Stimulated activated CD4-positive, alpha-beta T cell treated with anti-CD3 and anti-CD28 coated beads, Interleukin-12 subunit alpha, Interleukin-12 subunit beta, amount 100 ng/mL, for 4 hours (primary cell): ENCODE measurements around the gene PTGR1.
A peak's percentile ranks its signal among the peaks of the same experiment; 100 is the strongest.
"Not testable (repeated sequence)": the region's sequence is repeated elsewhere in the genome, so short reads cannot be mapped to it uniquely, and the experiment has no call there.

Source experiments
- DNase-seq: peaks from one replicate; pipeline ENCODE4 v3.0.0-alpha.2; 2020

PTGR1 gene

GRCh38 chr9:111599092-111599954 is at the start of gene PTGR1:
PTGR1 (minus strand) TSS chr9:111599647; CDS start chr9:111597422, 2,225 bp downstream.
- peak; percentile 5 for DNase-seq

DNA sequence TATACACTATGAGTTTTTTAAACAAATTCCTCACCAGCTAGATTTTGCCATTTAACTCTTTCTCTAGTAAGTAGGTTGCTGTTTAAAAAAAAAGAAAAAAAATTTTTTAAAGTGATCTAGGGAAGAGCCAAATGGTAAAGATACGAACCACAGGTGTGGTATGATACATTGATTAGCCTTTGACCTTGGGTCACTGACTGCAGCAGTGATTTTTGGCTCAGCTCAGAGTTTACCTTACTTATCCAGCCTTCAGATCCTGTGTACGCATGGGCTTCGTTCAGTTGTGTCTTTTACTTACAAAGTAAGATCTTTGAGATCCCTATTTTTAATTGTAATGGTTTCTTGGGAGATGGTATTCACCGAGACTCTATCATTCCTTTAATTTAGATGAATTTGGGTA is 49.6 kb upstream of the PTGR1 start:
- no peak for DNase-seq

DNA sequence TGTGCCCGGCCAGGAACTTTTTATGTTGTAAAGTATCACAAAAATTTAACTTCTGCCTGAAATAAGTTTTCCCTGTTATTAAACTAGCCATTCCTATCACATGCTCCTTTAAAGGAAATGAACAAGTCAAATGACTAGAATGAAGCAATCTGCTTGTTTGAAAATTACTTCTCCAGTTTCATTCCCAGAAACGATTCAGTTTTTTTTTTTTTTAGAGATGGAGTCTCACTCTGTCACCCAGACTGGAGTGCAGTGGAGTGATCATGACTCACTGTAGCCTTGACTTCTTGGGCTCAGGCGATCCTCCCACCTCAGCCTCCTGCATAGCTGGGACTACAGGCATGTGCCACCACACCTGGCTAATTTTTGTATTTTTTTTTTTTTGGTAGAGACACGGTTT is 48.6 kb upstream of the PTGR1 start:
- DNase-seq: no peak

- DNase-seq: no peak
These were observed 47.0 kb upstream of the PTGR1 start for GRCh38 chr9:111646417-111646816.

- DNase-seq: no peak
These were observed 46.4 kb upstream of the PTGR1 start for GRCh38 chr9:111645806-111646205.

- DNase-seq: no peak
These were observed 44.8 kb upstream of the PTGR1 start for GRCh38 chr9:111644195-111644772.

- DNase-seq: no peak
These were observed 38.0 kb upstream of the PTGR1 start for GRCh38 chr9:111637421-111637950.

- DNase-seq: no peak
These were observed 35.4 kb upstream of the PTGR1 start for GRCh38 chr9:111634860-111635259.

- no peak for DNase-seq
These were observed 33.9 kb upstream of the PTGR1 start for GRCh38 chr9:111633389-111633736.

DNA sequence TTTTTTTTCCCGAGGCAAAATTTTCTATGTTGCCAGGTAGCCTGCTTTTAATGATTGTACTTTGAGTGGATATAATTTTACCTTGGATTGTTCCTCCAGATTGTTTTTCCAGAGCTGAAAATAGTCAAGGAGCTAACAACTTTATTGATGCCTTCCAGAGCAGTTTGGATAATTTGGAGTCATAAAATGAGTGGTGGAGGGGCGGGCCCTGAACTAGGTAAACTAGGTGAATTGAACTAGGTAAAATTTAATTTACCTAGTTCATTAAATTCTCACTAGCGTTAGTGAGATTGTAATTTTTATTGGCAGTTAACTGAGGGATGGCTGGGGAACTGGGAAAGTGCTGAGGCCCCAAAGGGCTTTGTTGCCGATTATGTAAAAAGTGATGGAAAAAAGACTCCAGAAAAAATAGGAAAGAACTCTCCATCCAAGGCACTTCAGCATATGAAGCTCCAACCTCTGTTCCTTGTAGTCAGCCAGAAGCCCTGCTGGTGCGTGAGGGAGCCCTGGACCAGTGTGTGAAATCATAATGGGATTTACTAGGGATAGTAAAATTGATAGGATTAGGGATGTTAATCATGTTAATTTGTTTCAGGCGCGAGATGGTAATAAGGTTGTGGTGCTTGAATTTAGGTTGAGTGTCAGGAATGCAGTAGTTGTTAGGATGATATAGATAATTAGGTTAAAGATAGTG is 33.4 kb upstream of the PTGR1 start:
- DNase-seq: no peak

DNA sequence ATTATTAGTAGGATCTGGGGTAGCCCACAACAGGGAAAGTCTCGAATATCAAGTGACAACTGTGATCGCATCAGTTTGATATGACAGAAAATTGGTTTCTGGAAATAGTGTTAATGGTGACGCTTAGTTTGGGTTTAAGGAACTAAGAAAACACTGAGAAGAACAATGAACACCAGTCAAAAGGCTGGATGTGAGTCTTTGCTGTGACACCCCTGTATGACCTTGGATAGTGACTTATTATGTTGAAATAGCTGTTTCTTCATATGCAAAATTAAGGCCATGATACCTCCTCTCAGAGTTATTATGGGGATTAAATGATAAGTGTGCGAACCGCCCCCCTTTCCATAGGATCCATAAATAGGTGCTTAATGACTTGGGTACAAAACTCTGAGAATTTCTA is 32.6 kb upstream of the PTGR1 start:
- no peak for DNase-seq

DNA sequence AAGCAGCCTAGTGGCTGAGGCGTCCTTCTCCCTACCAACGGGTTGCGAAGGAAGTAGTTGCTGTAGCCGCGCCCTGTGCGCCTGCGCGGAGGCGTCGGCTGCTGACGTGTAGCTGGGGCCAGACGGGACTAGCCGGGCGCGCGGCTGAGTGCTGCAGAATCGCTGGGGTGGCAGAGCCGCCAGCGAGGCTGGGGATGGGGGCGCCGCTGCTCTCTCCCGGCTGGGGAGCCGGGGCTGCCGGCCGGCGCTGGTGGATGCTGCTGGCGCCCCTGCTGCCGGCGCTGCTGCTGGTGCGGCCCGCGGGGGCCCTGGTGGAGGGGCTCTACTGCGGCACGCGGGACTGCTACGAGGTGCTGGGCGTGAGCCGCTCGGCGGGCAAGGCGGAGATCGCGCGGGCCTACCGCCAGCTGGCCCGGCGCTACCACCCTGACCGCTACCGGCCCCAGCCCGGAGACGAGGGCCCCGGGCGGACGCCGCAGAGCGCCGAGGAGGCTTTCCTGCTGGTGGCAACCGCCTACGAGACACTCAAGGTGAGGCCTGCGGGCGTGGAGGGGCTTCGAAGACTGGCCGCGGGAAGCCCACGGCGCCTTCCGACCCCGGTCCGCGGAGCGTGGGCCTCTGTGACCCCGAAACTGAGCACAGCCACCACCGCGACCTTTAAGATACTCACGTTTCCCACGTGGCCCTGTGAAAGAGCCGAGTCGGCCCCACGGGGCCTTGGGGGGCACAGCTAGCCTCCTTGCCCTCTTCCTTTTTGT is 31.9 kb upstream of the PTGR1 start, which contains the start of gene DNAJC25:
Gene DNAJC25 (plus strand): TSS at position 121 of the 758 bp plus-strand sequence. CDS start 74 bp downstream, at position 195.
- DNase-seq: peak; percentile 91

DNA sequence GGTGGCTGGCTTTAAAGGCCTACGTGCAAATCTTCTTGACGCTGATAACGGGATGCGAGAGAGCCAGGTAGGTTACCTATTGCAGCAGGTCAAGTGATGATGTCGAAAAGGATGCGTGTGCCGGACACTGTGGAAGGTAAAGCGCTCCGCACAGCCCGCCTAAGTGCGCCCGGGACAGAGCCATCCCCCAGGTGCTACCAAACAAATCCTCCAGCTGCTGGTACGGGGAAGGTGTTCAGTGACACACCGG is 31.4 kb upstream of the PTGR1 start:
- no peak for DNase-seq

GRCh38 chr9:111630182-111630963 is 30.9 kb upstream of the PTGR1 start:
- no peak for DNase-seq

GRCh38 chr9:111628411-111628810 is 29.0 kb upstream of the PTGR1 start:
- DNase-seq: no peak

- no peak for DNase-seq
These were observed 28.0 kb upstream of the PTGR1 start for GRCh38 chr9:111627260-111627963.

DNA sequence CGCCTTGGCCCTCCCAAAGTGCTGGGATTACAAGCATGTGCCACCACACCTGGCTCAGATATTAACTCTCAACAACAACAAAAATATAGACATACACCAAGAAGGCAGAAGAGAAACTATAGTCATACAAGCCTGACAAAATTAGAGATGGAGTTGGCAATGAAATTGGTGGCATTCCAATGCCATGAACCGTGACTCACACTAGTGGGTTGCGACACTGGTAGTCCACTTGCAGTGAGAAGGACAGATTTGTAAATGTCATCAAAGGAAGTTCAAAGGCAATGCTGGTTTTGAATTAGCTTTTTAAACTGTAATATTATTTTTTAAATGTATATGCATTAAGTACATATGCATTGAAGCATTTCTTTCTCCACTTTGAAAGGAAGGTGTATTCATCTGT is 23.2 kb upstream of the PTGR1 start:
- DNase-seq: no peak

DNA sequence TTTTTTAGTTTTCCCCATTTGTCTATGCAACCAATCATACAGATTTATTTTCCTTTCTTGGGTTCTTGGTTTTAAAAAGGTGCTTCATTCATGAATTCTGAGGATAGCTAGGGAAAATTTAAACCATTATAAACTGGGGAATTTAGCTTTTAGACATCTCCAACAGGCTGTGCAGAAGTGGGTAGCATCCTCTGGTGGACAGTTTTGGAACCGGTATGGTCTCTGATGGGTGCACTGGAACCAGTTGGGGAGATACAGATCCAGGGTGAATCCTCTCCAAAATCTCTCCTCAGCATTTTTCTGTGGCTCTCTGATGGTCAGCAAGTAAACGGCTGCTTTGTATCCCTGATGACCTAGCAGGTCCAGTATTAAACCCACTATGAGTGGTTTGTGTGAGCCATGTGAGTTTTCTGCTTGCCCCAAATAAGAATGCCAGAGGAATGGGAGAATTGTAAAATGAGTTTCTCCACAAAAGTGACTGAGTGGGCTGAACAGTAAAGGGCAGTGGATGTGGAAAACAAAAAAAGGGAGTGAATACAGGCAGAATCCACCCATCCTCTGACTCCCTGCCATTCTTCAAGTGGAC is 22.5 kb upstream of the PTGR1 start:
- peak; percentile 37 for DNase-seq

DNA sequence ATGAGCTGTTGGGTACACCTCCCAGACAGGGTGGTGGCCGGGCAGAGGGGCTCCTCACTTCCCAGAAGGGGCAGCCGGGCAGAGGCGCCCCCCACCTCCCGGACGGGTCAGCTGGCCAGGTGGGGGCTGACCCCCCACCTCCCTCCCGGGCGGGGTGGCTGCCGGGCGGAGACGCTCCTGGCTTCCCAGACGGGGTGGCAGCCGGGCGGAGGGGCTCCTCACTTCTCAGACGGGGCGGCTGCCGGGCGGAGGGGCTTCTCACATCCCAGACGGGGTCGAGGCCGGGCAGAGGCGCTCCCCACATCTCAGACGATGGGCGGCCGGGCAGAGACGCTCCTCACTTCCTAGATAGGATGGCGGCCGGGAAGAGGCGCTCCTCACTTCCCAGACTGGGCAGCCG is 17.9 kb upstream of the PTGR1 start:
- DNase-seq: not testable (repeated sequence)

- no peak for DNase-seq
These were observed 16.5 kb upstream of the PTGR1 start for GRCh38 chr9:111615928-111616327.

DNA sequence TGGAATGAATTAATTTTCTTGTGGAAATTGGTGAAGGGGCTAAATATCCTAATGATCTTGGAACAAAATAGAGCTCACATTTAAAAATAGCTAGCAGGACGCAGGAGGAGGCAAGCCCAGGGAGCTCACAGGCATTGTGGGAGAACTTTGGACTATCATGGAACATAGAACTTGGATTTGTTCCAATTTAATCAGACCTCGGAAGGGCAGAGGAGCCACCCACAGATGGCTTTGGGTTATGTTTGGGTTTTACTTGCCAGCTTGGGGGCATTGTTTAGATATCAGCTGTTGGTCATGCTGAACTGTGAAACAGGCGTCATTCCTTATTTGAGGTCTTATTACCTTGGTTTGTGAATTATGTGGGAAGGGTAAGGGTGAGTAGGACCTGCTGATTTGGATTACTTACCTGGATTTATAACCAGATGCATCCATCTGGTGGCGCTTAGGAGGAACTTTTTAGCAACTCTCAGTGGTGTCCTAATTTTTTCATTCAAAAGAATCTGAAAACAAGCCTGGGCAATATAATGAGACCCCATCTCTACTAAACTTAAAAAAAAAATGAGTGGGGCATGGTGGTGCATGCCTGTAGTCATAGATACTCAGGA is 14.1 kb upstream of the PTGR1 start:
- no peak for DNase-seq
